ENCODE measurements around the gene KLHL29. TPM values are rescaled to one million over a fixed set of nuclear protein-coding genes. Genes with fewer than 3 reads are reported as not detected.

The KLHL29 gene
- total and polyA plus RNA-seq, 2 donors, result 1.4 to 2.9 TPM

DNA sequence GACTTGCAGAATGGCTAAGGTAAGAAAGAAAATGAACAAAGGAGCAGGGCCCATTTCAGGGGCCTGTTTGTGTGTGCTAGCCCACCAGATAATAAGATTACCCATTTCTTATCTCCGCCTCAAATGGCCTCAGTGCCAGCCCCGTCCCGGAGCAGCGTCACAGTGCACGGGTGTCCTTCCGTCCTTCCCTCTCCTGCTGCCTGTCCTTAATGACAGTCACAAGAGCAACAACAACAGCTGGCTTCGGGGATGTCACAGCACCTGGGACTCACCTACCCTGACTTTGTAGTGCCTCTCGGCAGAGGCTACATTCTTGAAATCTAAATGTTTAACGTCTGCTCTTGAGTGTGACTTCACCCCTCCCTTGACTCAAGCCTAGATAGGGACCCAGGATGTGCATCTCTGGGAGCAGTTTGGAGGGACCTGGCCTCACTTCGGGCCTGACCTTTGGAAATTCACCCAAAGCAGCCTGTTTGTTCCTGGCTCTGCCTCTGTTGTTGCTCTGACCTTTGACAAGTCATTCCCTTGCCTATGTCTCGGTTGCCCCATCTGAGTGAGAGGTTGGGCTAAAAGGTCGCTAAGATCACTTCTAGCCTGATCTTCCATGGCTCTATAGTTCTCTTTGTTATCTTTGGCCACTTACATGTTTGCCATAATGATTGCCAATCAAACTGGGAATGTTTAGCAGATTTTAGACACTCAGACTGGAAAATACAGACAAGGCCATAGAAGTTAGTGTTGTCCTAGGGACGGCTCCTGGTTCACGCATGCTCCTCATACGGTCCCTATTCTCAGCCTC lies 122.5 kb downstream of the KLHL29 start:
- Histone ChIP-seq H3K4me1 (ENCODE audit: control insufficient read depth in 2 of 2, insufficient read depth in 2 of 2, low read length in 2 of 2) (peaks cover 0 to 5% of the 10 kb centered on the region in 2 donors), H3K9me3 (ENCODE audit: control insufficient read depth in 2 of 2, insufficient read depth in 1 of 2, low read length in 1 of 2) (no peaks in the 10 kb centered on the region), H3K4me3 (ENCODE audit: low read length in 2 of 2) (no peak overlapping the region), H3K36me3 (ENCODE audit: control insufficient read depth in 2 of 2, insufficient read depth in 2 of 2, low read length in 1 of 2) (no peaks in the 10 kb centered on the region), H3K27me3 (ENCODE audit: control insufficient read depth in 2 of 2, insufficient read depth in 1 of 2, low read length in 1 of 2) (peaks cover 0 to 39% of the 10 kb centered on the region in 2 donors), H3K27ac (ENCODE audit: low read depth in 1 of 2, low read length in 1 of 2) (no peak overlapping the region)
- 97% methylated on average over 15 of the region's 15 CpGs for WGBS
- DNase-seq (ENCODE audit: low read depth in 6 of 9, low spot score in 9 of 9), result no peak

DNA sequence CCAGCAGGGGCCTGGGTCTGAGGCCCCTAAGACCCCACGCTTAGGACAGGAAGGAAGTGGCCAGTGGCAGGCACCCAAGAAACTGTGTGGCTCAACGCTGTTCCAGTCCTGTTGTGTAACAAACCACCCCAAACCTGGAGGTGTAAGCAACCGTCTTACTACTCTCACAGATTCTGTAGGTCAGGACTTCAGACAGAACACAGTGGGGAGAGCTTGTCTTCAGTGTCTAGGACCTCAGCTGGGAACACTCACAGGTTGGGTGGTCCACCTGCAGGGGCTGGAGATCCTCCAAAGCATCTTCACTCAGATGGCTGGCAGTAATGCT lies 123.0 kb downstream of the KLHL29 start:
- no peak overlapping the region for H3K27ac ChIP-seq (ENCODE audit: low read depth in 1 of 2, low read length in 1 of 2)
- no peaks in the 10 kb centered on the region for H3K36me3 ChIP-seq (ENCODE audit: control insufficient read depth in 2 of 2, insufficient read depth in 2 of 2, low read length in 1 of 2)
- H3K9me3 ChIP-seq (ENCODE audit: control insufficient read depth in 2 of 2, insufficient read depth in 1 of 2, low read length in 1 of 2), result no peaks in the 10 kb centered on the region
- WGBS, result 43% methylated on average over 3 of the region's 3 CpGs
- H3K4me1 ChIP-seq (ENCODE audit: control insufficient read depth in 2 of 2, insufficient read depth in 2 of 2, low read length in 2 of 2), result peaks cover 0 to 5% of the 10 kb centered on the region in 2 donors
- H3K4me3 ChIP-seq (ENCODE audit: low read length in 2 of 2), result no peak overlapping the region
- no peak for DNase-seq (ENCODE audit: low read depth in 6 of 9, low spot score in 9 of 9)
- peaks cover 0 to 43% of the 10 kb centered on the region in 2 donors for H3K27me3 ChIP-seq (ENCODE audit: control insufficient read depth in 2 of 2, insufficient read depth in 1 of 2, low read length in 1 of 2)

DNA sequence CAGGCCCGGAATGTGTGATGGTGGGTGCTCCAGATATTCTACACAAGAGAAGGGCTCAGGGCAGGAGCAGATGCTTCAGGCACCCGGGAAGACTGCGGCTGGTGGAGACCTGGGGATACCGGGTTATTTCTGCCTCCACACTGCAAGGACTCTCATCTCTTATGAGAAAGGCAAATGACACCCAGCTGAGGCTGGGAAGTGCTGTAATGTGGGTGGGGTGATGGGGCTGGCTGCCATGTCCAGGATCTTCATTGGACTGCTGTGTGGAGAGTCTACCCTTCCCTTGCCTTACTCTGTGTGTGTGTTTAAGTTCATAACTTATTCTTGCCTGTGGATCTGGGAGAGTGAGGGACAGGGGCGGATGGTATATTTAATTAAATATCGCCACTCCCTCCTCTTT lies 124.1 kb downstream of the KLHL29 start:
- Histone ChIP-seq H3K27me3 (ENCODE audit: control insufficient read depth in 2 of 2, insufficient read depth in 1 of 2, low read length in 1 of 2) (peaks cover 0 to 41% of the 10 kb centered on the region in 2 donors), H3K4me3 (ENCODE audit: low read length in 2 of 2) (no peak overlapping the region), H3K9me3 (ENCODE audit: control insufficient read depth in 2 of 2, insufficient read depth in 1 of 2, low read length in 1 of 2) (no peaks in the 10 kb centered on the region), H3K4me1 (ENCODE audit: control insufficient read depth in 2 of 2, insufficient read depth in 2 of 2, low read length in 2 of 2) (peaks cover 0 to 5% of the 10 kb centered on the region in 2 donors), H3K36me3 (ENCODE audit: control insufficient read depth in 2 of 2, insufficient read depth in 2 of 2, low read length in 1 of 2) (no peaks in the 10 kb centered on the region), H3K27ac (ENCODE audit: low read depth in 1 of 2, low read length in 1 of 2) (no peak overlapping the region)
- DNase-seq (ENCODE audit: low read depth in 6 of 9, low spot score in 9 of 9), result no peak
- WGBS, result 96% methylated on average over 6 of the region's 6 CpGs

DNA sequence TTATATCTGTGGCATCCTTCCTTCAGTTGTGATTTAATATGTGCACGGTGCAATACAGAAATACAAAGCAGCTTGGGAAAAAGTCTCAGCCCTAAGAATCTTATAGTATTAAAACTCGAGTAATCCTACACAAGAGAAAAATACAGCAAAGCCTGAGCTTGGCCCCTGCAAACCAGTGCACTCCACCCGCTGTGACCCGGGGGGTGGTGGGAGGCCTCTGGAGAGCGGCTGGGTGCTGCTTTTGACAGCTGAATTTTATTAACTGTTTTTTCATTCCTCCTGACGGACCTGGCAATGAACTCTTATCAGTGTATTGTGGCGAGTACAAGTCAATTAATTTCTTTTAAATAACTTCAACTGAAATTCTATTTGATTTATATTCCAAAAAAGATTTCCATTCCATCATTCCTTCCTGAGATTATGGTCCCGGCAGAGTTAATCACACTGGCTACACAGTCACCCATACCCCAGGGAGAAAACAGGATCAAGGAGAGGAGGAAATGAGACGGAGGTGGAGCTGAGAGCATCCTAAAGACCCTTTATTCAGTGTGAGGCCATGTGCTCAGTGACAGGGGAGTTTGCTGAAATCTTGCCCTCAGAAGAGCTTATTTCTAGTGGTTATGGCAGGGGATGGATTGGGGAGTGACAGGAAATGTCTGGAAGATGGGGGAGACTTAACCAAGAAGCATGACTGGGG lies 124.8 kb downstream of the KLHL29 start:
- Histone ChIP-seq H3K36me3 (ENCODE audit: control insufficient read depth in 2 of 2, insufficient read depth in 2 of 2, low read length in 1 of 2) (no peaks in the 10 kb centered on the region), H3K27me3 (ENCODE audit: control insufficient read depth in 2 of 2, insufficient read depth in 1 of 2, low read length in 1 of 2) (peaks cover 0 to 45% of the 10 kb centered on the region in 2 donors), H3K9me3 (ENCODE audit: control insufficient read depth in 2 of 2, insufficient read depth in 1 of 2, low read length in 1 of 2) (no peaks in the 10 kb centered on the region), H3K4me3 (ENCODE audit: low read length in 2 of 2) (no peak overlapping the region), H3K27ac (ENCODE audit: low read depth in 1 of 2, low read length in 1 of 2) (no peak overlapping the region), H3K4me1 (ENCODE audit: control insufficient read depth in 2 of 2, insufficient read depth in 2 of 2, low read length in 2 of 2) (peaks cover 0 to 5% of the 10 kb centered on the region in 2 donors)
- DNase-seq (ENCODE audit: low read depth in 6 of 9, low spot score in 9 of 9), result no peak
- WGBS, result 94% methylated on average over 9 of the region's 9 CpGs

DNA sequence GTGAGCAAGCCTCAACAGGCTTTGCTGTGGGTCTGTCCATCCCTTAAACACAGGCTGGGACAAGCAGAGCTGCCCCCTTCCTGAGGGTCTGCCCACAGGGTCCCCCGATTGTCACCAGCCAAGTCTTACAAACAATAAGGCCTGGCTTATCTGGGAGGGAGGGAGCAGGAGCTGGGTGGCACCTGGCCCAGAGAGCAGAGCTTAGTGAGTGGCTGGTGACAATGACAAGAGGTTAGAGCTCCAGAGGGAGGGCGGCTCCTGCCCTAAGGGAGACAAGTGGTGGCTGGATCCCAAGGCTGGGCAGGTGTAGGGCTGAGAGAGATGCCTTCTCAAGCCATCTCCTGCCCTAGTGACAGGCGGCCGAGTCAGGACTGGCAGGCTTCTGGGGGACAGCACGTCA lies 125.5 kb downstream of the KLHL29 start:
- no peak overlapping the region for H3K27ac ChIP-seq (ENCODE audit: low read depth in 1 of 2, low read length in 1 of 2)
- H3K4me1 ChIP-seq (ENCODE audit: control insufficient read depth in 2 of 2, insufficient read depth in 2 of 2, low read length in 2 of 2), result peaks cover 0 to 5% of the 10 kb centered on the region in 2 donors
- H3K36me3 ChIP-seq (ENCODE audit: control insufficient read depth in 2 of 2, insufficient read depth in 2 of 2, low read length in 1 of 2), result no peaks in the 10 kb centered on the region
- 97% methylated on average over 5 of the region's 5 CpGs for WGBS
- no peak overlapping the region for H3K4me3 ChIP-seq (ENCODE audit: low read length in 2 of 2)
- peaks cover 0 to 46% of the 10 kb centered on the region in 2 donors for H3K27me3 ChIP-seq (ENCODE audit: control insufficient read depth in 2 of 2, insufficient read depth in 1 of 2, low read length in 1 of 2)
- DNase-seq (ENCODE audit: low read depth in 6 of 9, low spot score in 9 of 9), result no peak
- H3K9me3 ChIP-seq (ENCODE audit: control insufficient read depth in 2 of 2, insufficient read depth in 1 of 2, low read length in 1 of 2), result no peaks in the 10 kb centered on the region

DNA sequence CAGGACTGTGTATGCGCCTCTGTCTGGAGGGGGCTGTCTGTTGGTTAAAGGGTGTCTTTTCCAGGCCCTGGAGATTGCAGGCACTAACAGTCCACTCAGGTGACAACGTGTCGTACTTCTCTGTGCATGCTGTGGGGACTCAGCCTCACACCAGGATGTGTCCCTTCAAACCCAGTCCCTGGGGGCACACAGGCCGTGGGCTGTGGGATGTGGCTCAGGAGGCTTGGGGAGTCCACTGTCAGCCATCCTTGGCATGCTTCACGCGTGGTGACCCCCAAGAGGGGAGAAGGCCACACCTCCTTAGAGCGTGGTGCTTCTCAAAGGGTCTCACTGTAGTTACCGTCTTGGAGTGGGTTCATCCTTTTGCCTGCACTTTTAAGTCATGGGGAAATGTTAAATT lies 127.8 kb downstream of the KLHL29 start:
- Histone ChIP-seq H3K4me3 (ENCODE audit: low read length in 2 of 2) (no peak overlapping the region), H3K27me3 (ENCODE audit: control insufficient read depth in 2 of 2, insufficient read depth in 1 of 2, low read length in 1 of 2) (peaks cover 0 to 40% of the 10 kb centered on the region in 2 donors)
- DNase-seq (ENCODE audit: low read depth in 6 of 9, low spot score in 9 of 9), result no peak

DNA sequence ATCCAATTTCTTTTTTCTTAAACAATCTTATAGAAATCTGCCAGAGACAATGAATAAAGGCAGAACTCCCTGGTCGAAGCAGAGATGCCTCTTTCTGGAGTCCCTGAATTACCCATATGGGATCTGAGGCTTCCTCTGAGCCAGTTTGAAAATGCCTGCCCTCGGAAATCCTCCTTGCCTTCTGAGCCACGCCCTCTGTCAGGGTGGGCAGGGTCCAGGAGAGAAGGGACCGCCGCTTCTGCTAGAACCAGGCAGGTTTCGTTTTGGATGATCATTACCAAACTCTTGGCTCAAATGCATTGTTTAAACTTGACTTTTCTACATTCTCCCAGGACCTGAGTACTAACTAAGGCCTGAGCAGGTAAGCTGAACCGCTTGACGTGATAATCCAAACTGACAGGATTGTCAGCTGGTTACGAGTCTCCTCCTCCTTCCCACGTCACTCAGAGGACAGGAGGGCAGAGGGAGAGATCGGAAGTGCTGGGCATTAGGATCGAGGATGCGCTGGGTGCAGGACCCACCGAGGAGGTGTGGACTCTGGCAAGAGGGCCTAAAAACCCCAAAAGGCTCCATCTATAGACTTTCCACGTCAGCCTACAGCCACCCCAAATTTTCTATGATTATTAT lies 128.4 kb downstream of the KLHL29 start:
- 79% methylated on average over 15 of the region's 15 CpGs for WGBS
- no peak overlapping the region for H3K27ac ChIP-seq (ENCODE audit: low read depth in 1 of 2, low read length in 1 of 2)
- H3K27me3 ChIP-seq (ENCODE audit: control insufficient read depth in 2 of 2, insufficient read depth in 1 of 2, low read length in 1 of 2), result peaks cover 0 to 40% of the 10 kb centered on the region in 2 donors
- H3K4me1 ChIP-seq (ENCODE audit: control insufficient read depth in 2 of 2, insufficient read depth in 2 of 2, low read length in 2 of 2), result no peaks in the 10 kb centered on the region
- no peaks in the 10 kb centered on the region for H3K36me3 ChIP-seq (ENCODE audit: control insufficient read depth in 2 of 2, insufficient read depth in 2 of 2, low read length in 1 of 2)
- H3K4me3 ChIP-seq (ENCODE audit: low read length in 2 of 2), result no peak overlapping the region
- H3K9me3 ChIP-seq (ENCODE audit: control insufficient read depth in 2 of 2, insufficient read depth in 1 of 2, low read length in 1 of 2), result peaks cover 0 to 1% of the 10 kb centered on the region in 2 donors
- no peak for DNase-seq (ENCODE audit: low read depth in 6 of 9, low spot score in 9 of 9)

More for the DNA sequence above, 127.8 kb downstream of the KLHL29 start:
- no peaks in the 10 kb centered on the region for H3K36me3 ChIP-seq (ENCODE audit: control insufficient read depth in 2 of 2, insufficient read depth in 2 of 2, low read length in 1 of 2)
- WGBS, result 95% methylated on average over 8 of the region's 8 CpGs
- no peaks in the 10 kb centered on the region for H3K9me3 ChIP-seq (ENCODE audit: control insufficient read depth in 2 of 2, insufficient read depth in 1 of 2, low read length in 1 of 2)
- no peak overlapping the region for H3K27ac ChIP-seq (ENCODE audit: low read depth in 1 of 2, low read length in 1 of 2)
- H3K4me1 ChIP-seq (ENCODE audit: control insufficient read depth in 2 of 2, insufficient read depth in 2 of 2, low read length in 2 of 2), result no peaks in the 10 kb centered on the region

DNA sequence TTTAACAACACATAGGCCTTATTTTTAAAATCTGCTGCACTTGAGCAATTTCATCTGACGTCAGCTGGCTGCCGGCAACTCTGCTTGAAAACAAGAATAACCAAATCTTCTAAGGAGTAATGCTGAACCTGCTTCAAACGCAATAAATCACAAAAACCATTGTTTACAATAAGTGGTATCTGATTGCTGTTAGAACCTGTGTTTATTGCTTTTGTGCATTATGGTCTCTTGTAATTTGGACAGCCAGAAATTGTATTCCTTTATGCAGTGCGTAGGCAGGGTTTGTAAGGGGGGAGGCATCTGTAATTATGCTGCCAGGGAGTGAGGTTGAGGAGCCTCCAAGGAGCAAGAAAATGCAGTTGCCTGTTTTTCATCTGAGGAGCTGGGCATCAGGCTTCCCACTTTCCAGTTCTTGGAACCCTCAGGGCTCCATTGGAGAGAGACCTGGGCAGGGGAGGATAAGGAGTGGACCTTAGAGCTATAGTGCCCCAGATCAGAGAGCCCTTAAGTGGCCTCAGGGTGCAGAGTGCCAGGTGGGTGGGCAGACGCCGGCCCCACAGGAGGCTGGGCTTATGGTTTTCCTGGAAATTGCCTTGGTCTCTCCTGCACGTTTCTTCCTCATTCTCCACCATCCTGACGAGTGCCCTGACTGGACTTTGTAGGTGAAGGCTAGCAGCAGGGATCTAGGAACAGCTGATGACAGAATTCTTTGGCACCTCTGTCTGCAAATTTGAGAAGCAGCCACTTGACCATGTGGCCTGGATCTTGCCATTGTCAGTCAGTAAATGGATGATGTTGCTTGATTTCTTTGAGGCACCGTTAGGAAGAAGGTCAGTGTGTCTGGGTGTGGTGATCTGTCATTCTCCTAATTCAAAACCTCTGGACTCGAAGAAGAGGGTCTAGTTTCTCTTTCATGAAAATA lies 129.2 kb downstream of the KLHL29 start:
- Histone ChIP-seq H3K27ac (ENCODE audit: low read depth in 1 of 2, low read length in 1 of 2) (no peak overlapping the region), H3K9me3 (ENCODE audit: control insufficient read depth in 2 of 2, insufficient read depth in 1 of 2, low read length in 1 of 2) (peaks cover 0 to 1% of the 10 kb centered on the region in 2 donors), H3K36me3 (ENCODE audit: control insufficient read depth in 2 of 2, insufficient read depth in 2 of 2, low read length in 1 of 2) (no peaks in the 10 kb centered on the region), H3K4me1 (ENCODE audit: control insufficient read depth in 2 of 2, insufficient read depth in 2 of 2, low read length in 2 of 2) (no peaks in the 10 kb centered on the region), H3K4me3 (ENCODE audit: low read length in 2 of 2) (no peak overlapping the region), H3K27me3 (ENCODE audit: control insufficient read depth in 2 of 2, insufficient read depth in 1 of 2, low read length in 1 of 2) (peaks cover 0 to 42% of the 10 kb centered on the region in 2 donors)
- no peak for DNase-seq (ENCODE audit: low read depth in 6 of 9, low spot score in 9 of 9)
- WGBS, result 81% methylated on average over 10 of the region's 10 CpGs

All from thymus (tissue), 11 donors.